HG03045 (cell line): ENCODE results near the gene ERBB2.
"Not testable (repeated sequence)": the region's sequence is repeated elsewhere in the genome, so short reads cannot be mapped to it uniquely, and the experiment has no call there.

Experiments
- ATAC-seq: cut with Tn5 transposase; IDR thresholded peaks from one replicate; pipeline ENCODE4 v1.9.1; 2021; ENCODE audit warnings: mild to moderate bottlenecking, moderate library complexity; ENCODE audit not compliant: unreplicated experiment

The ERBB2 gene

DNA sequence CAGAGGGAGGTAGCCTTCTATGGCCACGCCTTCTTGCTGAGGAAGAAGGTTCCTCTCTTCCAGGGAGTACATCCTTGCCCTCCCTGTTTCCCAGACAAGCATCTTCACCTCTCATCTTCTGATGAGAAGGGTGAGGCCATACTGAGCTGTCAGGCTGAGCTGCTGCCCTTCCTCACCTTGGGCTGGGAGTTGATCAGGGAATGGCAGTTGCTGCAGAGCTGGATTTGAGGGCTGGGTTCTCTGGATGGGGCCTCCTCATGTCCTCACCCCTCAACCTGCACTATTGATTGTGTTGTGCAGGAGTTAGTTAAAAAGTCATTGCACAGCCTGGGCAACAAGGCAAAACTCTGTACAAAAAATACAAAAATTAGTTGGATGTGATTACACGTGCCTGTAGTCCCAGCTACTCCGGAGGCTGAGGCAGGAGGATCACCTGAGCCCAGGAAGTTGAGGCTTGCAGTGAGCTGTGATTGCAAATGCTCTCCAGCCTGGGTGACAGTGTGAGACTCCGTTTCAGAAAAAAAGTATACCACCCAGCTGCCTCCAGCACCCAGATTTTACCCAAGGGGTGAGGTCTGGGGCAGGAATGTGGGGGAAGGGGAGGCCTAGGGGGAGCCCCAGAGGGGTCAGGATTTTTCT, 2.0 kb downstream of the ERBB2 start:
- ATAC-seq = no peak

DNA sequence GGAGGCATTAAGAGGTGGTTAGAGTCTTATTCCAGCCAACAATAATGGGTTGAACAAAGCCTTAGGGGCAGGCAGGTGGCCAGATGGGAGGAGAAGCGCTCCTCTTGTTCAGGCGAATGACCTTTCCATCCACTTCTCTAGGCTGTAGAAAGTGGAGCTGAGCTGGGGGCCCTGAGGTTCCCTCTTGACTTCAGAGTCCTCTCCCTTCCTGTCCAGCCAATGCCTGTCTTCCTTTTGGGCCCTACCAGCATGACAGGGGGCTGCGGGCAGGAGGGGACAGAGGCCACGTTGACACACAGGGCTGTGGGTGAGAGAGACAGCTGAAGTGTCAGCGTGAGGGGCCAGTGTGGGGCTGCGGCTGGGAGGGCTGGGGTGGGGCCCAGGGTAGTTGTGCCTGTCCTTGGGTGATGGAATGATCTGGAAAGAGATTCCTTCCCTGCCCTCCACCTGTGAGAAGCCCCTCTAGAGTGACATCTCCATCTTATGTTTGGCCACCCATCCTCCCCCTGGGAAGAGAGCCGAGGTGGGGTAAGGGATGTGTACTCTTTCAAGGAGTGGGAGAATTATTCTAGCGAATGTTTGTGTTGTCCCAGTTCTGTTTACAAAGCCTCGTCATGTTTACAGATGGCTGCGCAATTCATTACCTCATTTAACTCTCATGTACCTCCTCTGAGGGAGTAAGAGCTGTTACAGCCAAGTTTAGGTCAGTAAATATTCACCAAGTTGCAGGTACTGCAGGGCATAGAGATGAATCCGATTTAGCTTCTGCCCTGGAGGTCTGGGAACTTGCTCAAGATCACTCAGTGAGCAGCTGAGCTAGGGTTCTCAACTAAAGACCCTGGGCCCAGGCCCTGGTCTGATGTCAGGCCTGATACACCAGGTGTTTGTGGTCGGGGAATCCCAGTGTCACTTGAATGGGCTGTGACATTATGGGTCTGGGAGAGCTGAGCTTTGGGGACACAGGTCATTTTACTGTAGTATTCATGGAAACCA, 3.3 kb downstream of the ERBB2 start:
- no peak for ATAC-seq

DNA sequence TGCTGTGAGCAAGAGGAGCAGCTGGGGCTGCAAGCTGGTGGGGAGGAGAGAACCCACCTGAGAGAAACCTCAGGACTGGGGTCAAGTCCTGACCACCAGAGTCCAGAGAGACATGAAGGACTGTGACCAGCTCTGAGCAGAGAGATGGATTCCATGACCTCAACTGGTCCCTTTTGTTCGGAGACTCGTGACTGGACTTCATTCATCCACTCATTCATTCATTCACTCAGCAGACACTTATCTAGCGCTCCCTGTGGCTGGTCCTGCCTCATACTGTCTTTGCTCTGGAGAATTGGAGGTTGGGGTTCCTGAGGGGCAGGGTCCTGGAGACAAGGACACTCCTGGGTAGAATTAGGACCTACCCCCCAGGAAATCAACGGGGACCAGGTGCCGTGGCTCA, 4.0 kb downstream of the ERBB2 start:
- ATAC-seq = no peak

DNA sequence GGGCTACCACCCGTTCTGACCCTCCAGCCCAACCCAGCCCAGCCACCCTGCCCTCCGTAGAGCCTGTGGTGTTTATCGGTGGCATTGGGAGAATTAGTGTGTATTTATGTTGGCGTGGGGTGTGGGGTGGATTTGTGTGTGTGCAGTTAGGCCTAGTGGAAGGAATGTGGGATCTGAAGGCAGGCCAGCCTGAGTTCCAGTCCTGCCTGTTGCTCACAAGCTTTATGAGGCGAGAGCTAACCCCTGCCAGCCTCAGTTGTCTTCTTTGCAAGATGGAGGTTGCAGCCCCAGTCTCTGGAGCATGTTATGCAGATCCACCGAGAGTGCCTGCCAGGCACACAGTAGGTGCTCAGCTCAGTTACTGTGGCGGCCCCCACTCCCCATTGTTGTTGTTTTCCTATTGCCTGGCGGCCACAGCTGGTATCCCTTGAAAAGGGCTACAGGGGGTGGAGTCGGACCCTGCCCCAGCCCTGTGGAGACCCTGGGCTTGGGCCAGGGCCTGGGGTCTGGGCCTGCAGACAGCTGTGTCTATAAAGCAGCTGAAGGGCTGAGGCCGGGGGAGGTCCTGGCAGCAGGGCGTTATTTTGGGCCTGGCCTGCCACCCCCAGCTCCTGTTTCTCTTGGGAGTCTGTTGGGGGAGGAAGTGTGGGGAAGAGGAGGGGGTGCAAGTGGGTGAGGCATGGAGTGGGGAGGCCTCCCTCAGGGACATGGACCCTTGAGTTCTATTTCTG, 5.1 kb downstream of the ERBB2 start:
- no peak for ATAC-seq

DNA sequence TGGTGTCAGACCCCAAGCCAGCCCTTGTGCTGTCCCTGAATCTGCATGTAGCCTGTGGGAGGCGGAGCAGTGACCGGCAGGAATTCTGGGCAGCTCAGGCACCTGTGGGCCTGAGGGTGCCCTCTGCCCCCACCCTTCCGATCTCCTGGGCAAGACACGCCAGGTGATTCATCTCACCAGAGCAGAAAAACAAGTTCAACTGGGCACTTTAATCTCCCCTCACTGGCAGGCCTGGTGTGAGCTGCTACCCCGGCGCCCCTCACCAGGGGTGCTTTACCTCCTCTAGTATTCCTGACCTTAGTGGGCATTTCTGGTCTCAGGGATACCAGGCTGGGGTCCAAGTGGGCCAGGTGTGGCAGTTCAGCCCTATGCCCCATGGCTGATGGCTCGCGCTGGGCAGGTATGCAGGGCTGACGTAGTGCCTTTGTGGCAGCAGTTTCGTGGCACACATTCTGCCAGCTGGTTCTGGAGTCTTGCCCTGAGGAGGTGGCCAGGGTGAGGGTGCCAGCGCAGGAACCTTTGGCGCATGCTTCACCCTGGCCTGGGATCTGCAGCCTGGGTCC, 6.0 kb downstream of the ERBB2 start:
- ATAC-seq = no peak

DNA sequence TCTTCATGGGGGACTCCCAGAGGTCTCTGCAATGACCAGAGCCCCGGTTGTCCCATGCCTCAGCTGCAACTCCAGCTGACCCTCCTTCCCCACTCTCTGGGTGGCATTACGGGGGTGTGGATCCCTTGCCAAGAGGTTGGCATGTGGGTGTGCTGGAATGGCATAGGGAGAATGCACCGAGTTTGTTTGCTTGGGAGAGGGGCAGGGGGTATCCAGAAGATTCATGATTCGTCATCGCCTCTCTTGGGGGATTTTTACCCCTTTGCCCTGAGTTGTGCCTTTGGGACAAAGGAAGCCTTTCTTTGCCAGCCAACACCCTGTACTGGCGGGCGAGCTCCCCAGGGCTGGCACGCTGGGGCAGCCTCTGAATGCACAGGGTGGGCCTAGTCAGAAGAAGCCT, 6.5 kb downstream of the ERBB2 start:
- no peak for ATAC-seq

DNA sequence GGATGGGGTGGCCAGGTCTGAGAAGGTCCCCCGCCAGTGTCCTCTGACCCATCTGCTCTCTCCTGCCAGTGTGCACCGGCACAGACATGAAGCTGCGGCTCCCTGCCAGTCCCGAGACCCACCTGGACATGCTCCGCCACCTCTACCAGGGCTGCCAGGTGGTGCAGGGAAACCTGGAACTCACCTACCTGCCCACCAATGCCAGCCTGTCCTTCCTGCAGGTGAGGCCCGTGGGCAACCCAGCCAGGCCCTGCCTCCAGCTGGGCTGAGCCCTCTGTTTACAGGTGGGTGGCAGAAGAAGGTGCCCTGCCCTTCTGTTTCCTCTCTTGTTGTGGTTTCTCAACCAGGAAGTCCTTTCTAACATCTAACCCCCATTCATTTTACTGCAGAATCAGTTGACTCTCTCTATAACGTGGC, 7.1 kb downstream of the ERBB2 start:
- no peak for ATAC-seq

DNA sequence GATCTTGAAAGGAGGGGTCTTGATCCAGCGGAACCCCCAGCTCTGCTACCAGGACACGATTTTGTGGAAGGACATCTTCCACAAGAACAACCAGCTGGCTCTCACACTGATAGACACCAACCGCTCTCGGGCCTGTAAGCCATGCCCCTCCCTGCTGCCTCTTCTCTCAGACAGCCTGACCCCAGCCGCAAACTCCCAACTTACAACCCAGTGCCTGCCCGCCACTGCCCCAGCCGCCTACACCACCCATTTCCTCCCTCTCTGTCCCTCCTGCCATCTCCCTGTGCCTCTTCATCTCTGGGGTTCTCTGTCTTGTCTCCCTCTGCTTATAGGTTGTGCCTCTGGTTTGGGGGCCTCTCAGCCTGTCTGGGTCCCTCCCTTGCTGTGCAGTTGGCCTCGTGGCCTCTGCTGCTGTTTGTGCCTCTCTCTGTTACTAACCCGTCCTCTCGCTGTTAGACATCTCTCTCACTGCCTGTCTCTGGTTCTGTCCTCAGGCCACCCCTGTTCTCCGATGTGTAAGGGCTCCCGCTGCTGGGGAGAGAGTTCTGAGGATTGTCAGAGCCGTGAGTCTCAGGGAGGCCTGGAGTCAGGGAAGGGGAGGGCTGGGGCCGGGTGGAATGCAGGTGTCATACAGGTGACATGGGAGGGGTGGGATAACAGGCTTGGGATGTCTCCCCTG, 9.6 kb downstream of the ERBB2 start:
- ATAC-seq = no peak

DNA sequence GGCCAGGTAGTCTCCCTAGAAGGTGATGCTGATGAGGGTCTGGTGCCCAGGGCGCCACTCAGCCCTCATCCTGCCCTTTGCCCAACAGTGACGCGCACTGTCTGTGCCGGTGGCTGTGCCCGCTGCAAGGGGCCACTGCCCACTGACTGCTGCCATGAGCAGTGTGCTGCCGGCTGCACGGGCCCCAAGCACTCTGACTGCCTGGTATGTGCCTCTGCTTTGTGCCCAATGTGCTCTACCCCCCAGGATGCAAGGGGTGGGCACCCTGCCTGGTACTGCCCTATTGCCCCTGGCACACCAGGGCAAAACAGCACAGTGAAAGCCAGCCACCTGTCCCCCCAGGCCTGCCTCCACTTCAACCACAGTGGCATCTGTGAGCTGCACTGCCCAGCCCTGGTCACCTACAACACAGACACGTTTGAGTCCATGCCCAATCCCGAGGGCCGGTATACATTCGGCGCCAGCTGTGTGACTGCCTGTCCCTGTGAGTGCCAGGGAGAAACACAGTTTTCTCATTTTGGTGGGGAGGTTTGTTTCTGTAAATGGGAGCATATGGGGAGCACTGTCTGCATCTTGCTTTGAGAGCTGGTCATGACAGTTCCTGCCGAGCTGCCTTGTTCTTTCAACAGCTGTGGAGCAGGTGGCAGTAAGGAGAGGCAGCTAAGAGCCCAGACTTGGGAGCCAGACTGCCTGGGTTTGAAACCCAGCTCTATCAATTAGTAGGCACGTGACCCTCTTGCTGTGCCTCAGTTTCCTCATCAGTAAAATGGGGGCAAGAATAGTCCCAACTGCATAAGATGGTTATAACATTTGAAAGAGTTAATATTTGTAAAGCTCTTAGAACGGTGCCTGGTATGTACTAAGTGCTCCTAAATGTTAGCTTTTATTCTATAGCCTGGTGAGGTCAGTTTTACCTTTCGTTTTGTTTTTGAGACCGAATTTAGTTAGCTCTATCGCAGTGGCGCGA, 10.4 kb downstream of the ERBB2 start:
- ATAC-seq = no peak

DNA sequence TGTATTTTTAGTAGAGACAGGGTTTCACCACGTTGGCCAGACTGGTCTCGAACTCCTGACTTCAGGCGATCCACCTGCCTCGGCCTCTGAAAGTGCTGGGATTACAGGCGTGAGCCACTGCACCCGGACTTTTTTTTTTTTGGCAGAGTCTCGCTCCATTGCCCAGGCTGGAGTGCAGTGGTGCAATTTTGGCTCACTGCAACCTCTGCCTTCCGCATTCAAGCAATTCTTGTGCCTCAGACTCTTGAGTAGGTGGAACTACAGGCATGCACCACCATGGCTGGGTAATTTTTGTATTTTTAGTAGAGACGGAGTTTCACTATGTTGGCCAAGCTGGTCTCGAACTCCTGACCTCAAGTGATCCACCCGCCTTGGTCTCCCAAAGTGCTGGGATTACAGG, 11.2 kb downstream of the ERBB2 start:
- not testable (repeated sequence) for ATAC-seq

DNA sequence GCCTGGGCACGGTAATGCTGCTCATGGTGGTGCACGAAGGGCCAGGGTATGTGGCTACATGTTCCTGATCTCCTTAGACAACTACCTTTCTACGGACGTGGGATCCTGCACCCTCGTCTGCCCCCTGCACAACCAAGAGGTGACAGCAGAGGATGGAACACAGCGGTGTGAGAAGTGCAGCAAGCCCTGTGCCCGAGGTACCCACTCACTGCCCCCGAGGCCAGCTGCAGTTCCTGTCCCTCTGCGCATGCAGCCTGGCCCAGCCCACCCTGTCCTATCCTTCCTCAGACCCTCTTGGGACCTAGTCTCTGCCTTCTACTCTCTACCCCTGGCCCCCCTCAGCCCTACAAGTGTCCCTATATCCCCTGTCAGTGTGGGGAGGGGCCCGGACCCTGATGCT, 12.0 kb downstream of the ERBB2 start:
- ATAC-seq = no peak

DNA sequence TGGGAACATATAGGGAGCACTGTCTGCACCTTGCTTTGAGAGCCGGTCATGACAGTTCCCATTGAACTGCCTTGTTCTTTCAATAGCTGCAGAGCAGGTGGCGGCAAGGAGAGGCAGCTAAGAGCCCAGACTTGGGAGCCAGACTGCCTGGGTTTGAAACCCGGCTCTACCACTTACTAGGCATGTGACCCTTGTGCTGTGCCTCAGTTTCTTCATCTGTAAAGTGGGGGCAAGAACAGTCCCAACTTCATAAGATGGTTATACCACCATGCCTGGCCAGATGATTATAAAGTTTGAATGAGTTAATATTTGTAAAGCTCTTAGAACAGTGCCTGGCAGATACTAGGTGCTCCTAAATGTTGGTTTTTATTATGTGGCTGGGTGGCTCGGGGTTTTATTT, 14.4 kb downstream of the ERBB2 start:
- no peak for ATAC-seq

DNA sequence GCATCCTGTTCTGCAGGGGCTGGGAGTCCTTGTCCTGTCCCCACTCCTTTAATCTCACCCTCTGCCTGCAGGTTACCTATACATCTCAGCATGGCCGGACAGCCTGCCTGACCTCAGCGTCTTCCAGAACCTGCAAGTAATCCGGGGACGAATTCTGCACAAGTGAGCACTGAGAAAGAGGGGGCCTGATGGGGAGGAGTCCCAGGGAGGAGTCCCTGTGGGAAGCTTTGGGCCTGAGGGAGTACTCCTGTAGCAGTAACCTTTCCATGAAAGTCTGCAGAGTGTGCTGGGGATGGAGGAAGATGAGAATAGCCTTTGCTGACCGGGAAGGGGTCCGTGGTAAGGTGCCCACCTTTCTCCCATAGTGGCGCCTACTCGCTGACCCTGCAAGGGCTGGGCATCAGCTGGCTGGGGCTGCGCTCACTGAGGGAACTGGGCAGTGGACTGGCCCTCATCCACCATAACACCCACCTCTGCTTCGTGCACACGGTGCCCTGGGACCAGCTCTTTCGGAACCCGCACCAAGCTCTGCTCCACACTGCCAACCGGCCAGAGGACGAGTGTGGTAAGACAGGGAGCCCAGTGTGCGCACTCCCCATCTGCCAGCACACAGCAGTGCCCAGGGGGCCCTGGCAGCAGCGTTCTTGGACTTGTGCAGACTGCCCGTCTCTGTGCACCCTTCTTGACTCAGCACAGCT, 15.7 kb downstream of the ERBB2 start:
- ATAC-seq = no peak

DNA sequence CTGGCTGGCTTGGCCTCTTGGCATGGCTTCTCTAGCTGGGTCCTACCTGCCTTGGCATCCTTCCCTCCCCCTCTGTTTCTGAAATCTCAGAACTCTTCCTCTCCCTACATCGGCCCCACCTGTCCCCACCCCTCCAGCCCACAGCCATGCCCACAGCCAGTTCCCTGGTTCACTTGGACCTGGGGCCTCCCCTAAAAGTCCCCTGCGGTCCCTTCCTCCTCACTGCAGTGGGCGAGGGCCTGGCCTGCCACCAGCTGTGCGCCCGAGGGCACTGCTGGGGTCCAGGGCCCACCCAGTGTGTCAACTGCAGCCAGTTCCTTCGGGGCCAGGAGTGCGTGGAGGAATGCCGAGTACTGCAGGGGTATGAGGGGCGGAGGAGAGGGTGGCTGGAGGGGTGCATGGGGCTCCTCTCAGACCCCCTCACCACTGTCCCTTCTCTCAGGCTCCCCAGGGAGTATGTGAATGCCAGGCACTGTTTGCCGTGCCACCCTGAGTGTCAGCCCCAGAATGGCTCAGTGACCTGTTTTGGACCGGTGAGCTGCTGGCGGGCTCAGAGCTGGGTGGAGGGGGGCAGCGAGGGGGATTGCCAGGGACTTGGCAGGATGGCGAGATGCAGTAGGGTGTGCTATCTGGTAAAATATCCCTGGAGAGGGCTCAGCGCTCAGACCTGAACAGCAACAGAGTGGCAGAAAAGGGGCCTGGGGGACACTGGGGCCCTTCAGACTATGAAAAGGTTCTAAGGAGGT, 16.4 kb downstream of the ERBB2 start:
- ATAC-seq = no peak

DNA sequence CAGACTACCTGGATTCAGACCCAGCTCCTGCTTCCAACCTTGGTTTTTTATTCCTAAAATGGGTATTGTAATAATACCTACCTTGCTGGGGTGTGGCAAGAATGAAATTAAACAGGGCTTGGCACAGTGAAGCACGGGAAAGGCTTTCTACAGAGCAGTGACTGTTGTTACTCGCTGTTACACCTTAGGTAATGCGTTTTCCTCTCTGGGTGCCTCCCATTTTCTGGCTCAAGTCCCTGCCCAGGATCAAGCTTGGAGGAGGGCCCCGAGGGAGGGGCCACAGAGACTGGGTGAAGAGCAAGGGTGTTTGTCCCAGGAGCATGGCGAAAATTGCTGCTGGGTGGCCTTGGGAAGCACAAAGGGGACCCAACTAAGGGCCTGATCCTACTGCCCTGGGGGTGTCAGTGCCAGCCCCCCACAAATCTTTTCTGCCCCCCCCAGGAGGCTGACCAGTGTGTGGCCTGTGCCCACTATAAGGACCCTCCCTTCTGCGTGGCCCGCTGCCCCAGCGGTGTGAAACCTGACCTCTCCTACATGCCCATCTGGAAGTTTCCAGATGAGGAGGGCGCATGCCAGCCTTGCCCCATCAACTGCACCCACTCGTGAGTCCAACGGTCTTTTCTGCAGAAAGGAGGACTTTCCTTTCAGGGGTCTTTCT, 17.1 kb downstream of the ERBB2 start:
- no peak for ATAC-seq

DNA sequence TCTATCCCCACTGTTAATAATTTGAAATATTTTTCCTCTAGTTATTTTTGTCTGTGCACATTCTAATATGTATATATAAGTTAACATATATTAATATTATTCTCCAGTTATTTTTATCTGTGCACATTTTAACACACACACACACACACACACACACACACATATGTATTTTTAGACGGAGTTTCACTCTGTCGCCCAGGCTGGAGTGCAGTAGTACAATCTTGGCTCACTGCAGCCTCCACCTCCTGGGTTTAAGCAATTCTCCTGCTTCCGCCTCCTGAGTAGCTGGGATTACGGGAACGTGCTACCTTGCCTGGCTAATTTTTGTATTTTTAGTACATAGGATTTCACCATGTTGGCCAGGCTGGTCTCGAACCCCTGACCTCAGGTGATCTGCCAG, 17.8 kb downstream of the ERBB2 start:
- no peak for ATAC-seq

DNA sequence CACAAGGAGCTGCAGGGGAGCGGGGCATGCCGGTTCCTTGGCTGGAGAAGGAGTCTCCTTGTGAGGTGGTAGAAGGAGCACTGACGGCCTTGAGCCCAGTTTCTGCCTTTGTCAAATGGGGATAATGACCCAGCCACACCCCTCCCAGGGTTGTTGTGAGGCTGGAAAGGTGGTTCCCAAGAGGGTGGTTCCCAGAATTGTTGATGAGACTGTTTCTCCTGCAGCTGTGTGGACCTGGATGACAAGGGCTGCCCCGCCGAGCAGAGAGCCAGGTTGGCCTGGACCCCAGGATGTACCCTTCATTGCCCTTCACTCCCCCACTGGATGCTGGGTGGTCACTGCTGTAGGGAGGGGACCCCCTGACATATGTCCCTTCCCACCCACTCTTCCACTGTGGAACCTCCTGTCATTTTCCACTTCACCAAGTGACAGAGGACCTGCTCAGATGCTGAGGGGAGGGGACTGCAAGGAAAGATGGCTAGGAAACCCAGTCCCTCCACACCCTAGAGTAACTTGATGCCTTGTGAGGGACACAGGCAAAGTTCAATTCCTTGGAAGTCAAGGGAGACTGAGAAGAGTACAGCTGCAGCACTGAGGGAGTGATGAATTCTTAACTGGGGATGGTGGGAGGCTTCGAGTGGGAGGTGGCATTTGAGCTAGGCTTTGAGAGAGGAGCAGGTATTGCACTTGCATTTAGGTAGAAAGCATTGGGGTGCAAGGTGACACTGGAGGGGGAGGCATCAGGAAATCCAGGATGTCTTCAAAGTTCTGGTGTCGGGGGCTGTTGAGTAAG, 19.9 kb downstream of the ERBB2 start:
- ATAC-seq = no peak
